Kidney epithelial cell (primary cell): ENCODE data around the gene NUP133. TPM values are rescaled to one million over a fixed set of nuclear protein-coding genes. Genes with fewer than 3 reads are reported as not detected.

ENCODE experiments used
- DNase-seq: peaks from one replicate; pipeline ENCODE4 v3.0.0-alpha.2; 2010; ENCODE audit warnings: low read depth
- H3K27me3 ChIP-seq: 2 replicates; pipeline ENCODE4 v1.6.0; 2011; ENCODE audit warnings: low read length; ENCODE audit not compliant: control insufficient read depth, insufficient read depth
- H3K36me3 ChIP-seq: 2 replicates; pipeline ENCODE4 v1.5.1; 2011; ENCODE audit warnings: low read length; ENCODE audit not compliant: control insufficient read depth, insufficient read depth
- H3K4me3 ChIP-seq: 2 replicates; pipeline ENCODE4 v1.5.1; 2011; ENCODE audit warnings: low read depth, mild to moderate bottlenecking, control low read depth, low read length
- total RNA-seq: library from RNA; depleted of rRNA; stranded (reverse); fragments of >200 nt; gene quantifications from 2 replicates; pipeline ENCODE4 v1.2.3, GENCODE V29; 2015
- TF ChIP-seq, protein P1 (sequence below): IDR thresholded peaks from 2 replicates; pipeline ENCODE4 v1.5.1; 2011; ENCODE audit warnings: mild to moderate bottlenecking, moderate library complexity, low read length, control low read depth, inconsistent platforms; ENCODE audit not compliant: insufficient read depth, poor library complexity, severe bottlenecking

Gene NUP133
- total RNA-seq, 1 donor from 2014 or later, result 28.6 TPM

DNA sequence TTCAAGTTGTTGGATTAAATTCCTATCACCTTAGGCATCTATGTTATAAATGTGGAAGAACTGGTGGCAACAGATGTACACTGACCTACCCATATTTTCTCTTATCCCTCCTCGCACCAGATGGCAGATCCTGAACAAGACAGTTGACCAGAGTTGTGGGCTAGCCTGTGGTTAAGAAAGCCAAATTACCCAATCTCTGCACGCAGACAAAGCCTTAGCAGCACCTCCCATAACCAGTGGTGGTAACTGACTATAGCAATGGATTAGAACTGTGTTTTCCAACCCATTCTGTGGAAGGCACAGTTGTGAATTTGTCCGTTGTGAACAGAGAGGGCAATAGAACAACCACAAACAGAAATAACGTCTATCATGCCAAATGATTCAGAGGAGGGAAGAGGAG lies 29.8 kb upstream of the NUP133 start:
- TF ChIP-seq, protein P1, sequence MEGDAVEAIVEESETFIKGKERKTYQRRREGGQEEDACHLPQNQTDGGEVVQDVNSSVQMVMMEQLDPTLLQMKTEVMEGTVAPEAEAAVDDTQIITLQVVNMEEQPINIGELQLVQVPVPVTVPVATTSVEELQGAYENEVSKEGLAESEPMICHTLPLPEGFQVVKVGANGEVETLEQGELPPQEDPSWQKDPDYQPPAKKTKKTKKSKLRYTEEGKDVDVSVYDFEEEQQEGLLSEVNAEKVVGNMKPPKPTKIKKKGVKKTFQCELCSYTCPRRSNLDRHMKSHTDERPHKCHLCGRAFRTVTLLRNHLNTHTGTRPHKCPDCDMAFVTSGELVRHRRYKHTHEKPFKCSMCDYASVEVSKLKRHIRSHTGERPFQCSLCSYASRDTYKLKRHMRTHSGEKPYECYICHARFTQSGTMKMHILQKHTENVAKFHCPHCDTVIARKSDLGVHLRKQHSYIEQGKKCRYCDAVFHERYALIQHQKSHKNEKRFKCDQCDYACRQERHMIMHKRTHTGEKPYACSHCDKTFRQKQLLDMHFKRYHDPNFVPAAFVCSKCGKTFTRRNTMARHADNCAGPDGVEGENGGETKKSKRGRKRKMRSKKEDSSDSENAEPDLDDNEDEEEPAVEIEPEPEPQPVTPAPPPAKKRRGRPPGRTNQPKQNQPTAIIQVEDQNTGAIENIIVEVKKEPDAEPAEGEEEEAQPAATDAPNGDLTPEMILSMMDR, result no peak
- Histone ChIP-seq H3K27me3 (no peaks in the 10 kb centered on the region), H3K4me3 (no peak overlapping the region), H3K36me3 (peaks cover 1% of the 10 kb centered on the region)
- no peak for DNase-seq

GRCh38 chr1:229536982-229537381 lies 28.8 kb upstream of the NUP133 start:
- TF ChIP-seq, protein P1, result no peak
- no peak overlapping the region for H3K4me3 ChIP-seq
- peaks cover 1% of the 10 kb centered on the region for H3K36me3 ChIP-seq
- DNase-seq, result no peak
- no peaks in the 10 kb centered on the region for H3K27me3 ChIP-seq

DNA sequence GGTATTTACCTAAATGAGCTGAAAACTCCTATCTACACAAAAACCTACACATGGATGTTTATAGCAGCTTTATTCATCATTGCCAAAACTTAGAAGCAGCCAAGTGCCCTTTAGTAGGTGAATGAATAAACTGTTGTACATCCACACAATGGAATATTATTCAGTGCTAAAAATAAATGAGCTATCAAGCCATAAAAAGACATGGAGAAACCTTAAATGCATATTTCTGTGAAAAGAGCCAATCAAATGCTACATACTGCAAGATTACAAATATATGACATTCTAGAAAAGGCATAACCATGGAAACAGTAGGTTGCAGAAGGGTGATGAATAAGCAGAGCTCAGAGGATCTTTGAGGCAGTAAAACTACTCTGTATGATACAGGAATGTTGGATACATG lies 27.1 kb upstream of the NUP133 start:
- TF ChIP-seq, protein P1, result no peak
- H3K36me3 ChIP-seq, result peaks cover 1% of the 10 kb centered on the region
- no peak overlapping the region for H3K4me3 ChIP-seq
- no peaks in the 10 kb centered on the region for H3K27me3 ChIP-seq
- DNase-seq, result no peak

DNA sequence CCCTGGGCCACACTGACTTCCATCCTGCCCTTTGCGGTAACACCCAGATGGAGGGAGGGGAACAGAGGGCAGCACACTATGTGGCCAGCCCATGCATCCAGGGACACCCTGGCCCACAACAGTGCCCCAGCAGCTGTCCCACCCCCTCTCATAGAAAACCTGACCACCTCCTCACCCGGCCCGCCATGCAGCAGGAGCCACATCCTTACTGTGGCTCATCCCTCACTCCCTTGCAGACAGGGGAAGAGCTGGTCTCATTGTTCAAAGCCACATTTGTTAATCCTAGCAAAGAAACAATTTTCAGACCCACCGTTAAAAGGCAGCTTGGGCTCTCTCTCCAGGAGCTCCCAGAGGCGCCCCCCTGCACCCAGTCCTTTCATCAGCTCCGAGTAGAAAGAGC lies 23.2 kb upstream of the NUP133 start:
- DNase-seq, result no peak
- H3K36me3 ChIP-seq, result no peaks in the 10 kb centered on the region
- no peak overlapping the region for H3K4me3 ChIP-seq
- TF ChIP-seq, protein P1, result no peak
- no peaks in the 10 kb centered on the region for H3K27me3 ChIP-seq

DNA sequence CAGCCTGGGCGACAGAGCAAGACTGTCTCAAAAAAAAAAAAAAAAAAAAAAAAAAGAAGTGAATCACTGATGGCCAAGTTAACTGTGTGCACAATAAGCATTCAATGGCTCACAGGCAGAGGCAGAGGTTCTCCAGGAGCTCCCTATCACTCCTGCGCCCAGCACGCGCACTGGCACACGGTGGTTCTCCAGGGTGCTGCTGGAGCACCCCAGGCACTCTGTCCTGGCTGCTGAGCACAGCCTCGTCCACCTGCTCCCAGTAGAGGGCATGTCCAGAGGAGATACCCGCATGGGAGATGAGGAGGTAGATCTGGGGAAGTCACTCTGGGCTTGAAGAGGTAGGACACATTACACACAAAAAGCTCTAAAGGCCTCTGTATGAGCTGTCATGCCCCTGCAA lies 21.5 kb upstream of the NUP133 start:
- TF ChIP-seq, protein P1, result no peak
- no peak for DNase-seq
- H3K27me3 ChIP-seq, result no peaks in the 10 kb centered on the region
- no peak overlapping the region for H3K4me3 ChIP-seq
- H3K36me3 ChIP-seq, result no peaks in the 10 kb centered on the region

GRCh38 chr1:229526695-229527094 lies 18.6 kb upstream of the NUP133 start:
- Histone ChIP-seq H3K36me3 (no peaks in the 10 kb centered on the region), H3K4me3 (no peak overlapping the region), H3K27me3 (no peaks in the 10 kb centered on the region)
- DNase-seq, result no peak
- TF ChIP-seq, protein P1, result no peak
